Thyroid gland (tissue), 4 donors: ENCODE results near the gene MED20.

ENCODE experiments used
- CTCF ChIP-seq, 6 experiments: fragments of 200-600 bp in 3 of 6; fragments of 450-650 bp in 3 of 6; sonication (generic) in 3 of 6; IDR thresholded peaks; one replicate each; pipeline ENCODE4 v1.5.1; 2016 to 2019; ENCODE audit warnings: antibody characterized with exemption in 6 of 6, mild to moderate bottlenecking in 2 of 6, inconsistent platforms in 1 of 6, moderate library complexity in 1 of 6
- POLR2A ChIP-seq, 2 donors: fragments of 450-650 bp; IDR thresholded peaks; one replicate each; pipeline ENCODE4 v1.6.1; 2017; ENCODE audit warnings: antibody characterized with exemption in 2 of 2, mild to moderate bottlenecking in 2 of 2, moderate library complexity in 1 of 2

GRCh38 chr6:41931792-41932191 lies 10.9 kb upstream of the MED20 start:
- TF ChIP-seq POLR2A (IDR thresholded peaks at IDR 0.05) (no peak), CTCF (IDR thresholded peaks at IDR 0.05) (no peak)
